H1 (cell line): ENCODE data around the gene IKZF5. TPM values are rescaled to one million over a fixed set of nuclear protein-coding genes. Genes with fewer than 3 reads are reported as not detected.

Source experiments
- CTCF ChIA-PET: fragments of 300-600 bp; sonication (Branson Sonifier 250); formaldehyde crosslinking; loops from one replicate; lab custom pipeline; 2021; ENCODE audit not compliant: partially characterized antibody; lab: Charles Lee
- POLR2A ChIA-PET: fragments of 300-600 bp; sonication (Branson Sonifier 250); formaldehyde crosslinking; loops from one replicate; lab custom pipeline; 2021; ENCODE audit warnings: inconsistent platforms; ENCODE audit not compliant: partially characterized antibody; lab: Charles Lee
- DNase-seq, 2 experiments: peaks; one replicate each; pipeline versions ENCODE4 v3.0.0 to v3.0.0-alpha.2; 2010 to 2022; ENCODE audit warnings: low spot score in 2 of 2, low read depth in 1 of 2, mixed read lengths in 1 of 2
- FAIRE-seq: peaks from 2 replicates; lab custom pipeline; 2011; peaks lifted over from hg19 to GRCh38; lab: Jason Lieb, UNC
- H2AFZ ChIP-seq: 2 replicates; pipeline ENCODE4 v1.8.1; 2012; ENCODE audit warnings: low read length, inconsistent platforms
- H2AK5ac ChIP-seq: 2 replicates; pipeline ENCODE4 v1.6.1; 2013; ENCODE audit warnings: low read depth, low read length
- H2BK120ac ChIP-seq: replicated peaks from 2 replicates; pipeline ENCODE3; 2013; ENCODE audit warnings: low read depth, low read length, inconsistent platforms
- H2BK12ac ChIP-seq: 2 replicates; pipeline ENCODE4 v1.6.1; 2013; ENCODE audit warnings: low read depth, low read length
- H2BK15ac ChIP-seq: 2 replicates; pipeline ENCODE4 v1.6.1; 2013; ENCODE audit warnings: low read length
- H2BK20ac ChIP-seq: 2 replicates; pipeline ENCODE4 v1.6.1; 2013; ENCODE audit warnings: low read length
- H2BK5ac ChIP-seq: 2 replicates; pipeline ENCODE4 v1.6.1; 2013; ENCODE audit warnings: low read depth, low read length
- H3K14ac ChIP-seq: 2 replicates; pipeline ENCODE4 v1.6.1; 2013; ENCODE audit warnings: inconsistent platforms; ENCODE audit not compliant: insufficient read length
- H3K18ac ChIP-seq: 2 replicates; pipeline ENCODE4 v1.6.1; 2013; ENCODE audit warnings: low read length; ENCODE audit errors: extremely low read depth
- H3K23ac ChIP-seq: 2 replicates; pipeline ENCODE4 v1.6.1; 2013; ENCODE audit warnings: inconsistent platforms; ENCODE audit not compliant: insufficient read length
- H3K23me2 ChIP-seq: 2 replicates; pipeline ENCODE4 v1.6.1; 2013; ENCODE audit warnings: low read depth, low read length
- H3K27ac ChIP-seq: 2 replicates; pipeline ENCODE4 v1.6.1; 2011; ENCODE audit warnings: low read depth, low read length, inconsistent platforms
- H3K27me3 ChIP-seq, 4 experiments: replicated peaks in 1 of 4; 1 replicate in 1 of 4; 2 replicates in 3 of 4; pipeline versions ENCODE4 v1.6.1 to v1.8.1; 2011 to 2013; ENCODE audit warnings: low read length in 3 of 4, mild to moderate bottlenecking in 3 of 4, inconsistent platforms in 2 of 4, mixed read lengths in 2 of 4, moderate library complexity in 1 of 4; ENCODE audit not compliant: control insufficient read depth in 3 of 4, insufficient read depth in 3 of 4; ENCODE audit errors: extremely low read depth in 1 of 4
- H3K36me3 ChIP-seq, 4 experiments: 2 replicates each; pipeline versions ENCODE4 v1.6.1 to v1.8.1; 2011 to 2013; ENCODE audit warnings: mild to moderate bottlenecking in 4 of 4, low read length in 3 of 4, moderate library complexity in 2 of 4, control low read depth in 1 of 4, inconsistent platforms in 1 of 4; ENCODE audit not compliant: insufficient read depth in 4 of 4, control insufficient read depth in 2 of 4
- H3K4ac ChIP-seq: replicated peaks from 2 replicates; pipeline ENCODE3; 2013; ENCODE audit warnings: low read length, low read depth, mixed read lengths, inconsistent platforms; ENCODE audit not compliant: insufficient read length
- H3K4me1 ChIP-seq, 4 experiments: replicated peaks in 1 of 4; 1 replicate in 1 of 4; 2 replicates in 3 of 4; pipeline versions ENCODE4 v1.6.1 to v1.8.1; 2011 to 2013; ENCODE audit warnings: low read length in 3 of 4, inconsistent platforms in 2 of 4, mixed read lengths in 1 of 4; ENCODE audit not compliant: insufficient read depth in 4 of 4, control insufficient read depth in 3 of 4
- H3K4me2 ChIP-seq, 2 experiments: 2 replicates each; pipeline versions ENCODE4 v1.6.1 to v1.8.1; 2011 to 2013; ENCODE audit warnings: low read depth in 2 of 2, low read length in 2 of 2, control low read depth in 1 of 2, inconsistent platforms in 1 of 2, mild to moderate bottlenecking in 1 of 2; ENCODE audit not compliant: insufficient read depth in 1 of 2
- H3K4me3 ChIP-seq, 4 experiments: fragments of 200-600, 300-600 bp in 1 of 4; sonication (generic), shearing (Covaris generic), sonication (Bioruptor Twin) in 1 of 4; 2 replicates each; pipeline versions ENCODE4 v1.5.1 to v1.8.1; 2011 to 2016; ENCODE audit warnings: low read length in 4 of 4, low read depth in 3 of 4, control low read depth in 2 of 4, inconsistent platforms in 2 of 4, mild to moderate bottlenecking in 2 of 4, mixed read lengths in 1 of 4, moderate library complexity in 1 of 4; ENCODE audit not compliant: insufficient read depth in 2 of 4; ENCODE audit errors: extremely low read depth in 1 of 4
- H3K56ac ChIP-seq: replicated peaks from 2 replicates; pipeline ENCODE3; 2013; ENCODE audit warnings: low read depth, mild to moderate bottlenecking, mixed read lengths, low read length, inconsistent platforms; ENCODE audit not compliant: insufficient read length
- H3K79me1 ChIP-seq: 2 replicates; pipeline ENCODE4 v1.6.1; 2013; ENCODE audit warnings: low read depth, low read length, control low read depth
- H3K79me2 ChIP-seq, 2 experiments: 2 replicates each; pipeline versions ENCODE4 v1.6.1 to v1.8.1; 2012 to 2013; ENCODE audit warnings: low read length in 2 of 2, mild to moderate bottlenecking in 2 of 2, inconsistent platforms in 1 of 2; ENCODE audit not compliant: insufficient read depth in 2 of 2, control insufficient read depth in 1 of 2
- H3K9ac ChIP-seq, 4 experiments: replicated peaks in 1 of 4; 1 replicate in 1 of 4; 2 replicates in 3 of 4; pipeline versions ENCODE4 v1.6.1 to v1.8.1; 2011 to 2013; ENCODE audit warnings: low read depth in 3 of 4, low read length in 3 of 4, control low read depth in 2 of 4, mild to moderate bottlenecking in 2 of 4, moderate library complexity in 2 of 4, inconsistent platforms in 1 of 4; ENCODE audit errors: extremely low read depth in 1 of 4
- H3K9me3 ChIP-seq, 2 experiments: 2 replicates each; pipeline versions ENCODE4 v1.6.1 to v1.8.1; 2012 to 2013; ENCODE audit warnings: mild to moderate bottlenecking in 2 of 2, moderate library complexity in 2 of 2, control low read depth in 1 of 2, inconsistent platforms in 1 of 2, low read depth in 1 of 2, low read length in 1 of 2, mixed read lengths in 1 of 2; ENCODE audit not compliant: insufficient read depth in 2 of 2
- H4K20me1 ChIP-seq, 2 experiments: replicated peaks in 1 of 2; 2 replicates each; pipeline versions ENCODE3 to v1.8.1; 2011 to 2013; ENCODE audit warnings: inconsistent platforms in 2 of 2, low read length in 2 of 2, mild to moderate bottlenecking in 1 of 2; ENCODE audit not compliant: insufficient read depth in 2 of 2, control insufficient read depth in 1 of 2
- H4K5ac ChIP-seq: 2 replicates; pipeline ENCODE4 v1.6.1; 2013; ENCODE audit warnings: low read length, low read depth, mixed read lengths, inconsistent platforms; ENCODE audit not compliant: insufficient read length
- H4K8ac ChIP-seq: 2 replicates; pipeline ENCODE4 v1.8.0; 2013; ENCODE audit warnings: mild to moderate bottlenecking, moderate library complexity, low read length, inconsistent platforms; ENCODE audit not compliant: insufficient read depth; ENCODE audit errors: extremely low read depth
- H4K91ac ChIP-seq: replicated peaks from 2 replicates; pipeline ENCODE3; 2013; ENCODE audit warnings: low read length, mixed read lengths, inconsistent platforms; ENCODE audit not compliant: insufficient read length
- BCL11A ChIP-seq, 2 experiments: IDR thresholded peaks; one replicate each; pipeline ENCODE4 v1.6.1; 2011; ENCODE audit warnings: low read depth in 2 of 2, low read length in 2 of 2, mild to moderate bottlenecking in 2 of 2
- GABPA ChIP-seq: IDR thresholded peaks from 2 replicates; pipeline ENCODE4 v1.6.1; 2011; ENCODE audit warnings: mild to moderate bottlenecking, low read length, moderate library complexity, borderline replicate concordance; ENCODE audit not compliant: insufficient read depth
- GTF2F1 ChIP-seq: IDR thresholded peaks from 2 replicates; pipeline ENCODE4 v1.6.1; 2012; ENCODE audit warnings: low read depth, low read length, improper control_type of control experiment, borderline replicate concordance
- KDM4A ChIP-seq: IDR thresholded peaks from one replicate; pipeline ENCODE4 v1.7.1; 2012; ENCODE audit warnings: low read depth, mild to moderate bottlenecking, moderate library complexity, low read length, inconsistent platforms; ENCODE audit not compliant: severe bottlenecking
- POLR2A ChIP-seq, 2 experiments: IDR thresholded peaks; 1 replicate in 1 of 2; 2 replicates in 1 of 2; pipeline ENCODE4 v1.6.1; 2011; ENCODE audit warnings: low read depth in 2 of 2, low read length in 2 of 2, mild to moderate bottlenecking in 2 of 2; ENCODE audit errors: control extremely low read depth in 1 of 2
- TBP ChIP-seq: IDR thresholded peaks from 2 replicates; pipeline ENCODE4 v1.6.1; 2011; ENCODE audit warnings: low read depth, low read length, improper control_type of control experiment
- WGBS, 2 experiments: shearing (Covaris generic) in 1 of 2; methylation state at CpG; one replicate each; pipeline versions ENCODE4 v1.1.6 to v1.1.7; 2013 to 2015; ENCODE audit warnings: low lambda C conversion rate in 2 of 2, mixed read lengths in 2 of 2, inconsistent platforms in 1 of 2, low coverage in 1 of 2, missing lambda C conversion rate in 1 of 2; ENCODE audit not compliant: insufficient replicate concordance in 2 of 2, insufficient coverage in 1 of 2, insufficient read length in 1 of 2; ENCODE audit errors: extremely low coverage in 1 of 2, missing lambda C conversion rate in 1 of 2; 5-methylcytosine and 5-hydroxymethylcytosine counted together
- long read RNA-seq, 2 experiments: library from RNA in 1 of 2; library from capped mRNA in 1 of 2; stranded (forward); transcript quantifications; one replicate each; pipeline ENCODE4 v2.0.0, GENCODE V29; 2021; ENCODE audit warnings: inconsistent platforms in 1 of 2
- polyA minus RNA-seq, 3 experiments: library from RNA; depleted of rRNA, polyadenylated mRNA; stranded (reverse); fragments of >200 nt; gene quantifications; 1 replicate in 2 of 3; 2 replicates in 1 of 3; pipeline ENCODE4 v1.2.3, GENCODE V29; 2011
- polyA plus RNA-seq, 7 experiments: library from polyadenylated mRNA; depleted of rRNA in 3 of 7; stranded (reverse) in 5 of 7; unstranded in 2 of 7; fragments of >200 nt in 5 of 7; fragments of 200-250 nt in 2 of 7; gene quantifications; 1 replicate in 5 of 7; 2 replicates in 1 of 7; 4 replicates in 1 of 7; pipeline versions ENCODE4 v1.2.1 to v1.2.3, GENCODE V29; 2011 to 2013; ENCODE audit warnings: missing spikeins in 2 of 7, mixed read lengths in 2 of 7
- total RNA-seq: library from RNA; stranded (reverse); fragmentation: NEBNext Ultra II Directional; extraction: Animal tissue kit (Norgen Biotek cat#: 25700); gene quantifications from 2 replicates; pipeline ENCODE4 v1.2.1, GENCODE V29; 2021

The IKZF5 gene, protein sequence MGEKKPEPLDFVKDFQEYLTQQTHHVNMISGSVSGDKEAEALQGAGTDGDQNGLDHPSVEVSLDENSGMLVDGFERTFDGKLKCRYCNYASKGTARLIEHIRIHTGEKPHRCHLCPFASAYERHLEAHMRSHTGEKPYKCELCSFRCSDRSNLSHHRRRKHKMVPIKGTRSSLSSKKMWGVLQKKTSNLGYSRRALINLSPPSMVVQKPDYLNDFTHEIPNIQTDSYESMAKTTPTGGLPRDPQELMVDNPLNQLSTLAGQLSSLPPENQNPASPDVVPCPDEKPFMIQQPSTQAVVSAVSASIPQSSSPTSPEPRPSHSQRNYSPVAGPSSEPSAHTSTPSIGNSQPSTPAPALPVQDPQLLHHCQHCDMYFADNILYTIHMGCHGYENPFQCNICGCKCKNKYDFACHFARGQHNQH
- 15.3 and 15.7 TPM in 2 replicates for total RNA-seq
- 3.8 and 5.2 TPM in 2 replicates for polyA plus RNA-seq (2011; rRNA removed)
- polyA plus RNA-seq (2011; cell fraction: cytosol; rRNA removed), result 5.5 TPM
- 4.6 TPM for polyA plus RNA-seq (2011; cell fraction: nucleus; rRNA removed)
- 3.6 to 13.0 TPM (median 5.9 TPM) in 4 replicates for polyA plus RNA-seq (2012, experiment 1 of 2)
- 0.56 TPM for polyA plus RNA-seq (2012, experiment 2 of 2)
- polyA plus RNA-seq (2013, experiment 1 of 2), result 7.8 TPM
- 6.8 TPM for polyA plus RNA-seq (2013, experiment 2 of 2)
- polyA minus RNA-seq (2011; rRNA and poly(A)+ RNA removed), result 8.7 and 9.6 TPM in 2 replicates
- 4.6 TPM for polyA minus RNA-seq (2011; cell fraction: cytosol; rRNA and poly(A)+ RNA removed)
- polyA minus RNA-seq (2011; cell fraction: nucleus; rRNA and poly(A)+ RNA removed), result 8.3 TPM
- long read RNA-seq, experiment 1, full-length matches to known transcripts, result 3 of 10 reads
- long read RNA-seq, experiment 1, partial matches to known transcripts, result 0 of 10 reads
- long read RNA-seq, experiment 1, other reads (novel, unspliced or antisense), result 7 of 10 reads
- long read RNA-seq, experiment 2, partial matches to known transcripts, result 1 of 3 reads
- long read RNA-seq, experiment 2, other reads (novel, unspliced or antisense), result 2 of 3 reads

DNA sequence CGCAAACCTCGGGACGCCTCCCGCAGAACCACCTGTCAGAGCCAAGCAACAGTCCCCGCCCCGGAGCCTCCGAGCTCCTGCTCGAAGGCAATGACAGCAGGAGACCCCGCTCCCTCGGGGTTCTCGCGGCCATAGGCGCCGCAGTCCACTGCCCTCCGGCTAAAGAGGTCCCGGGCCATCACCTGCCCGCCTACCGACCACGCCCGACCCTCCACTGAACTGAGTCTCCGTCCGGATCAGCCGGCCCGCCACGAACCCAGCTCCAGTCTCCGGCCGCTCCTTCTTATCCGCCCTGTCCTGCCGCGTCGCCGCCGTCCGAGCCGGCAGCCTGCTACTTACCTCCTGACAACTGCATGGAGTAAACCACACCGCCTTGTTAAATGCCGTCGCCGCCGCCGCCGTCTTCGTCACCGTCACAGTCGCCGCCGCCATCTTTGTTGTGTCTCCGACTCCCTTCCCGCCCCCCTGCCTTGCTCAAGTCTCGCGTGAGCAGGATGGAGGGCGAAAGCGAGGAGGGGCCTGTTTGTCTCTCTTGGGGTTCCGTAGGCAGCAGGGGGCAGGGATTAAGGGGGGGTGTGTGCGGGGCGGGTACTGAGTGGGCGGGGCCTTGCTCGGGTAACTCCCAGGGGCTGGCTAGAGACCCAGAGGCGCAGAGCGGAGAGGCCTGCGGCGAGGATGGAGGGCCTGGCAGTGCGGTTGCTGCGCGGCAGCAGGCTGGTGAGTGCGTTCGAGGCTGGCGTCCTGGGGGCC, at the start of gene IKZF5, which contains the start of gene ACADSB:
Gene IKZF5, minus strand, starts transcription at position 441 of the 750 bp plus-strand sequence. CDS start 10,170 bp downstream, outside the sequence.
Gene ACADSB, plus strand, starts transcription at position 652 of the 750 bp plus-strand sequence. Its CDS starts 24 bp downstream, at position 676.
- no peak within 1 kb of the TSS for H2BK12ac ChIP-seq
- no peak within 1 kb of the TSS for H2BK20ac ChIP-seq
- no peak within 1 kb of the TSS for H3K4ac ChIP-seq
- peaks cover 10% of the 10 kb centered on the region; the same call in 1 of the 2 replicates for H3K23me2 ChIP-seq
- H3K79me1 ChIP-seq, result no peaks in the 10 kb centered on the region
- peaks cover 2 to 23% (median 16%) of the 10 kb centered on the region in 4 experiments; a peak in 5 of 7 replicates for H3K27me3 ChIP-seq
- H3K79me2 ChIP-seq, result peaks cover 0 to 49% of the 10 kb centered on the region in 2 experiments; a peak in 3 of 4 replicates
- H2BK15ac ChIP-seq, result no peak within 1 kb of the TSS
- H2AFZ ChIP-seq, result peak within 1 kb of the TSS; percentile 65
- no peaks in the 10 kb centered on the region; a peak in 1 of 8 replicates for H3K36me3 ChIP-seq
- peak within 1 kb of the TSS; percentile 86 to 90 (median 88) for H3K4me3 ChIP-seq
- H3K9me3 ChIP-seq, result peaks cover 0 to 2% of the 10 kb centered on the region in 2 experiments; a peak in 1 of 4 replicates
- H3K9ac ChIP-seq, result peak within 1 kb of the TSS; percentile 59 to 90 (median 82)
- H3K14ac ChIP-seq, result no peak within 1 kb of the TSS
- peaks cover 0 to 2% (median under 1%) of the 10 kb centered on the region in 4 experiments; a peak in 2 of 7 replicates for H3K4me1 ChIP-seq
- no peak within 1 kb of the TSS for H2AK5ac ChIP-seq
- H2BK120ac ChIP-seq, result no peak within 1 kb of the TSS
- no peak within 1 kb of the TSS for H4K91ac ChIP-seq
- ChIA-PET CTCF (interaction anchor here (1.0 to 5.9 kb wide), 4 partner anchors 9 to 1261 kb away, joined by 3 to 28 read pairs (median 4); no protein-coding TSS in a partner anchor), POLR2A (interaction anchor here (0.9 to 3.8 kb wide), 9 partner anchors 9 to 162 kb away, joined by 3 to 25 read pairs (median 4); partner anchors contain the start of genes CUZD1 and PSTK)
- peak within 1 kb of the TSS; percentile 88 for H4K8ac ChIP-seq
- H3K27ac ChIP-seq, result peak within 1 kb of the TSS; percentile 63; the same call in 1 of the 2 replicates
- H3K4me2 ChIP-seq, result peak within 1 kb of the TSS; percentile 83 to 92
- whole genome bisulfite sequencing, 2 experiments, result 1% methylated on average over 50 of the region's 68 CpGs; no CpG with 5 or more reads in 1 of the 2 experiments
- H3K23ac ChIP-seq, result no peak within 1 kb of the TSS
- FAIRE-seq (no peak), DNase-seq (peak; percentile 90 to 95)
- peak within 1 kb of the TSS; percentile 65; the same call in 1 of the 2 replicates for H3K18ac ChIP-seq
- peak within 1 kb of the TSS; percentile 49 for H3K56ac ChIP-seq
- H4K5ac ChIP-seq, result peak within 1 kb of the TSS; percentile 19
- peaks cover 3% of the 10 kb centered on the region in 2 experiments for H4K20me1 ChIP-seq
- H2BK5ac ChIP-seq, result peak within 1 kb of the TSS; percentile 18; the same call in 1 of the 2 replicates
- peak; percentile 60 to 89 for TF ChIP-seq POLR2A (IDR thresholded peaks at IDR 0.05; ENCODE audit: control extremely low read depth in 1 of 2, low read depth in 2 of 2, low read length in 2 of 2)
- 0 out of 2 replicates have a peak, but pooled peaks have one; percentile 12 for TF ChIP-seq GTF2F1
- TF ChIP-seq TBP, result peak; percentile 81
- TF ChIP-seq BCL11A (IDR thresholded peaks at IDR 0.05; ENCODE audit: low read depth in 2 of 2, low read length in 2 of 2), result no peak
- 0 out of 2 replicates have a peak, but pooled peaks have one; percentile 50 for TF ChIP-seq GABPA
- TF ChIP-seq KDM4A, result peak; percentile 52
